Psoas muscle (tissue), 8 donors: ENCODE results near the gene MYL6B. TPM values are rescaled to one million over a fixed set of nuclear protein-coding genes. Genes with fewer than 3 reads are reported as not detected.

ENCODE experiments used
- ATAC-seq, 4 donors: fragments of 200-7000 bp; cut with Tn5 transposase; one replicate each; pipeline ENCODE4 v1.9.1; 2020; ENCODE audit warnings: moderate library complexity in 3 of 4, mild to moderate bottlenecking in 2 of 4
- DNase-seq, 2 donors: peaks; one replicate each; pipeline ENCODE4 v3.0.0-alpha.2; 2020
- H3K27ac ChIP-seq: fragments of 200-600 bp; one replicate; pipeline ENCODE4 v1.8.0; 2022
- H3K27me3 ChIP-seq, 3 donors: fragments of 200-600 bp in 1 of 3; one replicate each; pipeline versions ENCODE4 v1.6.1 to v1.8.0; 2013 to 2022; ENCODE audit warnings: low read length in 2 of 3, mild to moderate bottlenecking in 2 of 3, moderate library complexity in 1 of 3; ENCODE audit not compliant: insufficient read depth in 3 of 3
- H3K36me3 ChIP-seq, 2 donors: fragments of 200-600 bp in 1 of 2; one replicate each; pipeline versions ENCODE4 v1.6.1 to v1.8.0; 2013 to 2022; ENCODE audit warnings: low read depth in 1 of 2, mild to moderate bottlenecking in 1 of 2, moderate library complexity in 1 of 2; ENCODE audit not compliant: insufficient read depth in 1 of 2
- H3K4me1 ChIP-seq: fragments of 200-600 bp; one replicate; pipeline ENCODE4 v1.8.0; 2022
- H3K4me3 ChIP-seq: fragments of 200-600 bp; one replicate; pipeline ENCODE4 v1.8.0; 2022; ENCODE audit warnings: mild to moderate bottlenecking
- H3K9me3 ChIP-seq: fragments of 200-600 bp; one replicate; pipeline ENCODE4 v1.8.0; 2022
- WGBS, 3 donors: extraction: QIAGEN DNeasy Blood & Tissue Kit; methylation state at CpG; one replicate each; pipeline versions ENCODE4 v1.1.6 to v1.1.7; 2013; 5-methylcytosine and 5-hydroxymethylcytosine counted together
- intact Hi-C, 2 donors: fragments of 100-400 bp; cut with DNase I; formaldehyde crosslinking; loops; one replicate each; pipeline versions ENCODE4 v1.11.0 to v1.14.2; 2022
- polyA plus RNA-seq, 3 donors: library from polyadenylated mRNA; stranded (reverse); fragments of 200-250 nt; gene quantifications; one replicate each; pipeline ENCODE4 v1.2.3, GENCODE V29; 2013
- total RNA-seq, 4 donors: library from RNA; stranded (reverse); fragmentation: NEBNext Ultra II Directional in 2 of 4; extraction: Animal tissue kit (Norgen Biotek cat#: 25700) in 2 of 4; gene quantifications; one replicate each; pipeline versions ENCODE4 v1.2.1 to v1.2.4, GENCODE V29; 2021 to 2023
- TF ChIP-seq, protein P1 (sequence below): fragments of 200-600 bp; IDR thresholded peaks from one replicate; pipeline ENCODE4 v1.8.0; 2022; ENCODE audit warnings: antibody characterized with exemption
- donor health status: healthy with polysubstance abuse.
- donor health status: DM: no; HTN: no; CAD: no; lungs with moderate emphysema.
- donor health status: Bipolar disorder and iron deficiency.
- donor health status: healthy.
- donor health status: DM: yes; HTN: yes; CAD: no.
- donor health status: DM: no; HTN: no; CAD: no.
- donor health status: DM: no; HTN: no; CAD: no.
- donor health status: DM: yes; HTN: yes; CAD: no.

MYL6B gene
- total and polyA plus RNA-seq, 7 donors, result 113 to 2,222 (median 553) TPM

DNA sequence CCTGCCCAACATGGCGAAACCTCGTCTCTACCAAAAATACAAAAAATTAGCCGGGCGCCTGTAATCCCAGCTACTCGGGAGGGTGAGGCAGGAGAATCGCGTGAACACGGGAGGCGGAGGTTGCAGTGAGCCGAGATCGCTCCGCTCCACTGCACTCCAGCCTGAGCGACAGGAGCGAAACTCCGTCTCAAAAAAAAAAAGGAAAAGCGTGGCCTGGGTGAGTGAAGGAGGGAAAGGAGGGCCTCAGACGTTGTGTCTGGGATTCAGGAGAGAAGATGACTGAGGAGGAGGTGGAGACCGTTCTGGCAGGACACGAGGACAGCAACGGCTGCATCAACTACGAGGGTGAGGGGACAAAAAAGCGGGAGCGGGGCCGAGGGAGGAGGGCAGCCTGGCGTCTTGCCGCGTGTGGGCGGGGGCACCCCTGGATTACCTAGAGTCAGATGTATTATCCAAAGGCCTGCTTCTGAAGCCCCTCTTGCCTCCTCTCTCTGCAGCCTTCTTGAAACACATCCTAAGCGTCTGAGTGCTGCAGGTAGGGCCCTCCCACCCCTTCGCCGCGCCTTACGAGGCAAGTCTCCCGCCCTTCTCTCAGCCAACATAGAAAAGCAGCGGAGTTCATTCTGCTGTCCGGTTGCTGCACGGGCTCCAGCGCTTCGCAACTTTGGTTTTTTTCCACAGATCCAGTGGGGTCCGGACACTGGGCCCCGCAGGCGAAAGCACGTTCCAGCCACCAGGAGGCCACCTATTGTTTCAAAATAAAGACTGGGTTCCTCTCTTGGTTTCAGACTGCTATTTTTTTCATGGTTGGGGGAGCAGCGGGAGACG, 5.0 kb downstream of the MYL6B start:
- Histone ChIP-seq H3K36me3 (peaks cover 18 to 30% of the 10 kb centered on the region in 2 donors), H3K27me3 (no peaks in the 10 kb centered on the region), H3K9me3 (no peaks in the 10 kb centered on the region), H3K27ac (peak overlapping the region; percentile 94), H3K4me3 (peak overlapping the region; percentile 95), H3K4me1 (peaks cover 37% of the 10 kb centered on the region)
- ATAC-seq, result peak; percentile 18 to 58 (median 32)
- intact Hi-C loops, result loop anchor here (2.0 to 5.0 kb wide), 2 partner anchors 35 kb away; no protein-coding TSS in a partner anchor
- peak; percentile 77 to 89 for DNase-seq
- 13 to 15% (median 13%) methylated on average over 42 to 45 of the region's 45 CpGs for WGBS, 3 donors
- TF ChIP-seq, protein P1, sequence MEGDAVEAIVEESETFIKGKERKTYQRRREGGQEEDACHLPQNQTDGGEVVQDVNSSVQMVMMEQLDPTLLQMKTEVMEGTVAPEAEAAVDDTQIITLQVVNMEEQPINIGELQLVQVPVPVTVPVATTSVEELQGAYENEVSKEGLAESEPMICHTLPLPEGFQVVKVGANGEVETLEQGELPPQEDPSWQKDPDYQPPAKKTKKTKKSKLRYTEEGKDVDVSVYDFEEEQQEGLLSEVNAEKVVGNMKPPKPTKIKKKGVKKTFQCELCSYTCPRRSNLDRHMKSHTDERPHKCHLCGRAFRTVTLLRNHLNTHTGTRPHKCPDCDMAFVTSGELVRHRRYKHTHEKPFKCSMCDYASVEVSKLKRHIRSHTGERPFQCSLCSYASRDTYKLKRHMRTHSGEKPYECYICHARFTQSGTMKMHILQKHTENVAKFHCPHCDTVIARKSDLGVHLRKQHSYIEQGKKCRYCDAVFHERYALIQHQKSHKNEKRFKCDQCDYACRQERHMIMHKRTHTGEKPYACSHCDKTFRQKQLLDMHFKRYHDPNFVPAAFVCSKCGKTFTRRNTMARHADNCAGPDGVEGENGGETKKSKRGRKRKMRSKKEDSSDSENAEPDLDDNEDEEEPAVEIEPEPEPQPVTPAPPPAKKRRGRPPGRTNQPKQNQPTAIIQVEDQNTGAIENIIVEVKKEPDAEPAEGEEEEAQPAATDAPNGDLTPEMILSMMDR, result peak; percentile 49

DNA sequence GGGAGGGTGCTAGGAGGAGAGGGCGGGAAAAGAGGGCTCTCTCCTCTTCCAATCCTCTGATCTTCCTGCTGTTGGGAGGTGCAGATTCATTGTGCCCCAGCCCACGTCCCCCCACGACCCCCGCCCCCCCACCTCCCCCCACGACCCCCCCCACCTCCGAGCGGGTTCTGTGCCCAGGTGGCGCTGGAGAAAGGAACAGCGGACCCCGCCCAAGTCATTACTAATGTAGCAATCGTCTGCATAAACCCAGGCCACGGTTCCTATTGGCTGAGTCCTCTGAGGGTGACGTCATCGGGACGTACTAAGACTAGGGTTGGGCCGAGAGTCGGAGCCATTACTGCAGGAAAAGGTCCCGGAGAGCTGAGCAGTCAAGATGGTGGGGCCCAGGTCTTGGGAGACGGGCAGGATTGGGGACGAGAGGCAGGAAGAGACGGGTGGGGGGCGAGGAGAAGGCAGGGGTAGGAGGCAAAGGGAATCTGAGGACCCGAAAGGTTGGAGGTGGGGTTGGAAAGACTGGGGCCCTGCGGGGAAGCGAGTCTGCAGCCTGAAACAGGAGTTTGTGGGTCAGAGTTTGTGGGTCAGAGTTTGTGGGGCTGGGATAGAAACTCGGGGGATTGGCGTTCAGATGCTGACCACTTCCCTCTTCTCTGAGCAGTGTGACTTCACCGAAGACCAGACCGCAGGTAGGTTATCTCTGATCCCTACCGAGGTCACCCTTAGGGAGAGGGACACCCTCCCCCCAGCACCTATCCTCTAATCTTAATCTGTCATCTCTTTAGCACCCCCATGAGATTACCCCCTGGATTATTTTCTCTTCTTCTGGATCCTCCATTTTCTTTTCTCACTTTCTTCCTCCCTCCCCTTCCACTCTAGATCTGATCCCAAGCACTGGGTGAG, 5.9 kb downstream of the MYL6B start, which contains the start of gene MYL6:
Gene MYL6, plus strand, starts transcription at position 331 of the 897 bp plus-strand sequence. Its CDS starts 43 bp downstream, at position 374.
- no peaks in the 10 kb centered on the region for H3K9me3 ChIP-seq
- intact Hi-C loops, result loop anchor here (2.0 to 5.0 kb wide), 2 partner anchors 35 to 36 kb away; no protein-coding TSS in a partner anchor
- peaks cover 30% of the 10 kb centered on the region for H3K4me1 ChIP-seq
- 0 to 1% (median 0%) methylated on average over 28 to 30 of the region's 30 CpGs for WGBS, 3 donors
- H3K27me3 ChIP-seq, result no peaks in the 10 kb centered on the region
- TF ChIP-seq, protein P1, result no peak
- ATAC-seq (peak; percentile 83 to 91 (median 87)), DNase-seq (peak; percentile 92 to 96)
- peak within 1 kb of the TSS; percentile 94 for H3K27ac ChIP-seq
- peaks cover 21 to 39% of the 10 kb centered on the region in 2 donors for H3K36me3 ChIP-seq
- peak within 1 kb of the TSS; percentile 95 for H3K4me3 ChIP-seq

GRCh38 chr12:56158926-56159461, 6.6 kb downstream of the MYL6B start:
- H3K9me3 ChIP-seq, result no peaks in the 10 kb centered on the region
- intact Hi-C loops, result loop anchor here (2.0 to 5.0 kb wide), 2 partner anchors 36 to 37 kb away; no protein-coding TSS in a partner anchor
- 0 to 1% (median 1%) methylated on average over 6 of the region's 6 CpGs for WGBS, 3 donors
- H3K27me3 ChIP-seq, result no peaks in the 10 kb centered on the region
- H3K27ac ChIP-seq, result peak overlapping the region; percentile 94
- ATAC-seq (peak; percentile 68 to 82 (median 78)), DNase-seq (peak; percentile 78 to 92)
- peak overlapping the region; percentile 95 for H3K4me3 ChIP-seq
- peaks cover 21 to 46% of the 10 kb centered on the region in 2 donors for H3K36me3 ChIP-seq
- TF ChIP-seq, protein P1, result no peak
- peaks cover 27% of the 10 kb centered on the region for H3K4me1 ChIP-seq

GRCh38 chr12:56159482-56160192, 7.2 kb downstream of the MYL6B start:
- peak in 1 of 4 donors; percentile 0 for ATAC-seq
- 9 to 14% (median 10%) methylated on average over 8 of the region's 8 CpGs for WGBS, 3 donors
- peaks cover 27% of the 10 kb centered on the region for H3K4me1 ChIP-seq

More at GRCh38 chr12:56159482-56160192, 7.2 kb downstream of the MYL6B start:
- peaks cover 21 to 53% of the 10 kb centered on the region in 2 donors for H3K36me3 ChIP-seq
- DNase-seq, result peak in 1 of 2 donors; percentile 49
- intact Hi-C loops, result loop anchor here (2.0 to 5.0 kb wide), 3 partner anchors 29 to 37 kb away; partner anchors contain the start of gene SMARCC2 (in 1 of the 2)
- no peaks in the 10 kb centered on the region for H3K9me3 ChIP-seq
- H3K27ac ChIP-seq, result peak overlapping the region; percentile 94
- H3K27me3 ChIP-seq, result no peaks in the 10 kb centered on the region
- TF ChIP-seq, protein P1, result no peak
- peak overlapping the region; percentile 95 for H3K4me3 ChIP-seq
